ENCODE results near the gene GBX1.

The GBX1 gene

GRCh38 chr7:151125470-151125845 lies 42.0 kb downstream of the GBX1 start:
- DNase-seq = no peak

- DNase-seq = no peak
These were observed 42.5 kb downstream of the GBX1 start for GRCh38 chr7:151124899-151125399.

- DNase-seq = no peak
These were observed 43.0 kb downstream of the GBX1 start for GRCh38 chr7:151124481-151124880.

GRCh38 chr7:151123822-151124464 lies 43.6 kb downstream of the GBX1 start:
- DNase-seq = peak; percentile 83

- DNase-seq = no peak
These were observed 44.2 kb downstream of the GBX1 start for GRCh38 chr7:151123158-151123821.

GRCh38 chr7:151122796-151123157 lies 44.7 kb downstream of the GBX1 start:
- no peak for DNase-seq

- DNase-seq = no peak
These were observed 45.2 kb downstream of the GBX1 start for GRCh38 chr7:151122276-151122675.

- no peak for DNase-seq
These were observed 45.9 kb downstream of the GBX1 start for GRCh38 chr7:151121380-151122170.

- DNase-seq = no peak
These were observed 46.6 kb downstream of the GBX1 start for GRCh38 chr7:151120896-151121295.

GRCh38 chr7:151119902-151120301 lies 47.6 kb downstream of the GBX1 start:
- no peak for DNase-seq

GRCh38 chr7:151119055-151119415 lies 48.5 kb downstream of the GBX1 start:
- DNase-seq = no peak

- DNase-seq = no peak
These were observed 49.1 kb downstream of the GBX1 start for GRCh38 chr7:151118108-151119054.

- DNase-seq = peak; percentile 17
These were observed 49.9 kb downstream of the GBX1 start for GRCh38 chr7:151117565-151117964.

- no peak for DNase-seq
These were observed 50.7 kb downstream of the GBX1 start for GRCh38 chr7:151116603-151117440.

- DNase-seq = no peak
These were observed 51.6 kb downstream of the GBX1 start for GRCh38 chr7:151115836-151116418.

- peak; percentile 4 for DNase-seq
These were observed 52.2 kb downstream of the GBX1 start for GRCh38 chr7:151115121-151115835.

- no peak for DNase-seq
These were observed 53.1 kb downstream of the GBX1 start for GRCh38 chr7:151114151-151115090.

- DNase-seq = no peak
These were observed 53.9 kb downstream of the GBX1 start for GRCh38 chr7:151113344-151114150.
